Muscle layer of colon (tissue), 2 donors: ENCODE measurements around the gene SLC31A1.
A peak's percentile ranks its signal among the peaks of the same experiment; 100 is the strongest.

Experiments
- H3K27ac ChIP-seq: one replicate; pipeline ENCODE4 v1.7.0; 2013; ENCODE audit warnings: low read depth, mild to moderate bottlenecking, low read length, moderate library complexity
- H3K27me3 ChIP-seq, 2 donors: one replicate each; pipeline ENCODE4 v1.7.0; 2013; ENCODE audit warnings: low read length in 2 of 2, mild to moderate bottlenecking in 2 of 2; ENCODE audit not compliant: insufficient read depth in 2 of 2, control insufficient read depth in 1 of 2
- H3K36me3 ChIP-seq: one replicate; pipeline ENCODE4 v1.7.0; 2013; ENCODE audit warnings: mild to moderate bottlenecking, low read length; ENCODE audit not compliant: insufficient read depth
- H3K4me1 ChIP-seq: one replicate; pipeline ENCODE4 v1.7.0; 2013; ENCODE audit warnings: mild to moderate bottlenecking, low read length; ENCODE audit not compliant: insufficient read depth
- H3K4me3 ChIP-seq, 2 donors: one replicate each; pipeline ENCODE4 v1.7.0; 2013; ENCODE audit warnings: low read length in 2 of 2, low read depth in 1 of 2, mild to moderate bottlenecking in 1 of 2, moderate library complexity in 1 of 2
- H3K9ac ChIP-seq: one replicate; pipeline ENCODE4 v1.7.0; 2013; ENCODE audit warnings: low read length
- H3K9me3 ChIP-seq: one replicate; pipeline ENCODE4 v1.7.0; 2013; ENCODE audit warnings: mild to moderate bottlenecking, low read length
- donor health status: abdominal sarcoma.
- donor health status: Adenocarcinoma of cecum.

The SLC31A1 gene

DNA sequence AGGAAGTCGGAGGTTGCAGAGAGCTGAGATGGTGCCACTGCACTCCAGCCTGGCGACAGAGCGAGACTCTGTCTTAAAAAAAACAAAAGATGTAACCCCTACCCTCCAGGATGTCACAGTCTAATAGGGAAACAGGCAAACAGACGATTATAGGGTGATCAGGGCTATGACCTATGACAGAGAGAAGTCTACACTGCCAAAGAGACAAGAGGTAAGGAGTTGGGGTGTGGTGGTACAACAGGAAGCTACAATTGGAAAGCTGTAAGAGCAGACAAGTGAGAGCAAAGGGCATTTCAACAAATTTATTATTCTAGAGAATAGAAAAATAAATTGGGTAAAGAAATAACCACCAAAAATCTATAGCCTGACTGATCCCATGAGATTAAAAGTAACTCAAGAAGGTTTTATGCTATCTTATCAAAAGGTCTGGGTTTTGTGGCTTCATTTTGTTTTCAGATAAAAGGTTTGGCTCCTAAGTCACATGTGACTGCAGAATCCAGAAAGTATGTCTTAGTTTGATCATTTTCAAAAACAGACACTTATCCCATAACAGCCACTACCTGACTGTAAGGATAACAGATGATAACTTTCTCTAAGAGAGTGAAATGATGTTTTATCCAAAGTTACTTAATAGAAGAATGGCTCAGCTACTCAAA, 46.7 kb downstream of the SLC31A1 start:
- H3K27me3 ChIP-seq = no peaks in the 10 kb centered on the region
- no peaks in the 10 kb centered on the region for H3K9me3 ChIP-seq
- H3K9ac ChIP-seq = no peak overlapping the region
- H3K36me3 ChIP-seq = peaks cover 48% of the 10 kb centered on the region
- H3K4me3 ChIP-seq = no peak overlapping the region
- no peaks in the 10 kb centered on the region for H3K4me1 ChIP-seq
- no peak overlapping the region for H3K27ac ChIP-seq

DNA sequence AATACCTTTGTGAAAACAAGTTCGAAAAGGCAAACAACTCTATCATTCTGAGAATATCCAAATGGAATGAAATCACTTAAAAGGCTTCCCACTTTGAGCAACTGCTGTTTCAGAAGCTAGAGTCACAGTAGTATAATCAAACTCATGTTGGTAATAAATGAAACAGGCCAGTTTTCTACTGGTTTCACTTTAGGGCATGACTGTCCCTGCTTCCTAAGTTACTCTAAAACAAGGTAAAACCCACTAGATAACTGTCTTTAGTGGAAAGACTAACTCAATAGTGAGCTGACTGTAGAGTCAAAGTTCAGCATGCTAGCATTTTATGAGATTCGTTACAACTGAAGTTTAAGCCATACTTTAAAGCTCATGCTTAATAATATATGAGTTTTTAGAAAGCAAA, 48.0 kb downstream of the SLC31A1 start:
- H3K4me3 ChIP-seq = no peak overlapping the region
- no peaks in the 10 kb centered on the region for H3K9me3 ChIP-seq
- H3K27me3 ChIP-seq = no peaks in the 10 kb centered on the region
- H3K36me3 ChIP-seq = peaks cover 52% of the 10 kb centered on the region
- no peak overlapping the region for H3K27ac ChIP-seq
- H3K4me1 ChIP-seq = peaks cover 10% of the 10 kb centered on the region
- no peak overlapping the region for H3K9ac ChIP-seq

DNA sequence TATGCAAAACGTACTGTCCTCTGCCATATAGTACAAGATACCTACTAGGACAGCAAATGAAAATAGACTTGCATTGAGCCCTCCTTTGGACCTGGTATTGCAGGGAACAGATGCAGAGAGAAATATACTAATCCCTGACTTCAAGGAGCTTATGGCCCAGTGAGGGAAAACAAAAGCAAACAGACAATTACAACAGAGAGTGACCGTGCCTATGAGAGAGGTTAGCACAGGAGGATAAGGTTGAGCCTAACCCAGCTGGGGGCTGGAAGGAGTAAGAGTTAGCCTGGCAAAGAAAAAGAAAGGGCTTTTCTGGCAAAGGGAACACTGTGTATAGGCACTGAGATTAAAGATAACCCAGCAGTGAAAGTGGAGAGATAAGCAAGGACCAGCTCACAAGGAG, 48.5 kb downstream of the SLC31A1 start:
- Histone ChIP-seq H3K9me3 (no peaks in the 10 kb centered on the region), H3K4me3 (no peak overlapping the region), H3K4me1 (peaks cover 13% of the 10 kb centered on the region), H3K27ac (no peak overlapping the region), H3K27me3 (no peaks in the 10 kb centered on the region), H3K9ac (no peak overlapping the region), H3K36me3 (peaks cover 52% of the 10 kb centered on the region)

DNA sequence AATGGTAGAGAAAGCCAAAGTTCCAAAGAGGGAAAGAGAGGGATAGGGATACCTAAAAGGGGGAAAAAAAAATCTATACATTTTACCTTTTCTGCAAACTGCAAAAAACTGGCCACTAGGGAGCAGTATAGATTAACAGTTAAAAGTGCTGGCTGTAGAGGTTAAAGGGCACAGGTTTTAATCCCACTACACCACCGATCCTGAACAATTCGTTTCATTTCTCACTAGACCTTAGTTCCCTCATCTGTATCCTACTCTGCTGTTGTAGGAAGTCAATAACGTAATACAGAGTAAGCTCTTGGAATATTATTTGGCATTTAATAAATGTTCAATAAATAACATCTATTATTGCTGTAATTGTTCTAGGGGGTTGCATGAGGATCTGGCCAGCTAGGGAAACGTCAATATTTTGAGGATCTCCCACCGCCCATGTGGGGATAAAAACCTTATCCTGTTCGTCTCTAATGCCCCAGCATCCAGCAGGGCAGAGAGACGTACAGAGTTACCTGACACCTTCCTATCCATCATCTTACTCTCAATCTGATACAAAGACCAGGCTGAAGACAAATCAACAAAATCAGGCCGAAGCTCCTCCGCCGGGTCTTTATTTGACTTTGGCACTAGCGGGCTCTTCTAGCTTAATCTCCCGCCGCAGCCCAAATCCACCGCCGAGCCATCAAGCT, 53.3 kb downstream of the SLC31A1 start:
- Histone ChIP-seq H3K9ac (peak overlapping the region; percentile 71), H3K9me3 (no peaks in the 10 kb centered on the region), H3K4me1 (peaks cover 19% of the 10 kb centered on the region), H3K36me3 (peaks cover 54% of the 10 kb centered on the region), H3K4me3 (peak overlapping the region; percentile 25 to 79), H3K27ac (peak overlapping the region; percentile 59), H3K27me3 (no peaks in the 10 kb centered on the region)

DNA sequence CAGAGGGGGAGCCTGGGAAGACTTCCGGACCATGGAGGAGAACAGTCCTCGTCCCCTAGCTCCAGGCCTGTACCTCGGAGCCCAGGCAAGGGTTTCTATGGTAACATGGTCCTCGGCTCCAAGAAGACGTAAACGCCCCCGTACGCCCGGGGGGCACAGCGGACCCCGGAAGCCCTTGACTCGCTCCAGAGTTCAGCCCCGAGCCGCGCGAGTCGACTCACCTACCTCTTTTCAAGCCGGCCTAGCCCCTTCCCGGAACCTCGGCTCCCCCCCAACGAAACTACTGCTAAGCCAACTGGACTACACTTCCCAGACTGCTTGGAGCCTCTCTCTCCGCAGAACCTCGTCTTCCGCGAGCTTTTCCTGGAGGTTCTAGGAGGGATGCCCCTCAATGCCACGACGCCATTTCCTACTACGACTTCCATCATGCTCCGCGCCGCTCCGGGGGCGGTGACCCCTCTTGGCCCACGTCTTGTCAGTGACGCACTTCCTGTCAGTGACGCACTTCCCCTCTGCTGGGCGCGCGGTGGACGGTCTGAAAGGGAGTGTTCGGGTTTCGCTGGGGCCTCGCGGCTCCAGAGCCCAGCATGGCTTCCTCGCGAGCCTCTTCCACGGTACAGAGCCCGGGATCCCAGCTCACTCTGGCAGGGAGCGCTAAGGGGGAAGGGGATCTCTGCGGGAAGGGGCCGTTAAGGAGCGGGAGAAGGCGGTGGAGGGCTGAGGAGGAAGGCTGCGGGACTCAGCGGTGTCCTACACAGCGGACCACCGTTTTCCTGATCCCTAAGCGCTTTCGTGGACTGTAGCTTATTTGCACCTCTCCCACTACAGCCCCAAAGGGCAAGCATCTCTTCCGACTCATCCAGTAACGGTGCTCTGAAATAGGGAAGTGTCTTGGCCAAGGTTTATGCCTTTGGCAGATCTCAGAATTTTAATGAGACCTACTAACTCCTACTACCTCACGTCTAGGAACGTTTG, 54.1 kb downstream of the SLC31A1 start, which contains the start of the genes CDC26 and PRPF4:
TSS of gene CDC26 (minus strand) at position 416 of the 975 bp plus-strand sequence. CDS start 3,065 bp downstream, outside the sequence.
TSS of gene PRPF4 (plus strand) at position 502 of the 975 bp plus-strand sequence. CDS start at position 588, 86 bp downstream.
- peak within 1 kb of the TSS; percentile 80 for H3K9ac ChIP-seq
- peak within 1 kb of the TSS; percentile 63 to 79 for H3K4me3 ChIP-seq
- peaks cover 19% of the 10 kb centered on the region for H3K4me1 ChIP-seq
- no peaks in the 10 kb centered on the region for H3K27me3 ChIP-seq
- peak within 1 kb of the TSS; percentile 59 for H3K27ac ChIP-seq
- H3K9me3 ChIP-seq = no peaks in the 10 kb centered on the region
- H3K36me3 ChIP-seq = peaks cover 55% of the 10 kb centered on the region

DNA sequence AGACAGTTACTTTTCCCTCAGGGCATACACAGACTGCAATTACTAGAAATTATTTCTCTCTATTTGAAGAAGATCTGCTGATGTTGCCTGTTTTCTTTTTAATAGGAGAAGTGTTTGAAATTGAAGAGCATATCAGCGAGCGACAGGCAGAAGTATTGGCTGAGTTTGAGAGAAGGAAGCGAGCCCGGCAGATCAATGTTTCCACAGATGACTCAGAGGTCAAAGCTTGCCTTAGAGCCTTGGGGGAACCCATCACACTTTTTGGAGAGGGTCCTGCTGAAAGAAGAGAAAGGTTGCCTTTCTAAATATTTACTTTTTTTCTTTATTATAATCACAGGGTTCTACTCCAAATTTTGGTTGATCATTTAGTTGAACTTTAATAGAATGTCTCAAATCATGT, 57.5 kb downstream of the SLC31A1 start:
- Histone ChIP-seq H3K36me3 (peaks cover 57% of the 10 kb centered on the region), H3K4me3 (no peak overlapping the region), H3K9ac (no peak overlapping the region), H3K27me3 (no peaks in the 10 kb centered on the region), H3K4me1 (peaks cover 15% of the 10 kb centered on the region), H3K27ac (no peak overlapping the region), H3K9me3 (no peaks in the 10 kb centered on the region)

DNA sequence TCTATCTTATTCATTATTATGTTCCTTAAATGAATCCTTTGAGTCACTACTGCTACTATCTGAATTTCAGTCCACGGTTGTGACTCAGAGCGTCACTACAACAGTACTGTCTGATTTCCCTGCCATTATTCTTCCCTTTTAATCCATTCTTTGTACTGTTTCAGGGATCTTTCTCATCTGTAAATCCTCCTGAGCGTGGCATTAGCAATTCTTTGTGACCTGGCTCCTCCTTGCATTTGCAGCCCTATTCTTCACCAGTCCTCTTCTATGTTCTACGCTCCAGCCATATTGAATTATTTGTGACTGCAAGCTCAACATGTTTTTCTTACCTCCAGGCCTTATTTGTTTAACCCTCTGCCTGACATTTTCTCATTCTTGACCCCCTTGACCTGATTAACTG, 60.0 kb downstream of the SLC31A1 start:
- Histone ChIP-seq H3K4me1 (peaks cover 2% of the 10 kb centered on the region), H3K9ac (no peak overlapping the region), H3K27ac (no peak overlapping the region), H3K9me3 (no peaks in the 10 kb centered on the region), H3K27me3 (no peaks in the 10 kb centered on the region), H3K4me3 (no peak overlapping the region), H3K36me3 (peaks cover 76% of the 10 kb centered on the region)

DNA sequence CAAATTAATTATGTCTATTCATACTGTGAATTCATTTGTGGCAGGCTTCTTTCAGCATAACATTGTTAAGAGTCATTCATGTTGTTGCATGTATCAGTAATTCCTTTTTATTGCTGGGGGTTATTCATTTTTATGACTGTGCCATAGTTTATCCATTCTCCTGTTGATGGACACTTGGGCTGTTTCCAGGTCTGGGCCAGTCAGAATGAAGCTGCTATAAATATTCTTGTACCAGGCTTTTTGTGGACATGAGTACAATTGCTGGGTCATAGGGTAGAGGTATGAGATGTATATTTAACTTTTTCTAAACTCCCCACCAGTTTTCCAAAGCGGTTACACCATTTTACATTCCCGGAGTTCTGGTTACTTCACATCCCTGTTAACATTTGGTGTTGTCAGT, 67.7 kb downstream of the SLC31A1 start:
- H3K9me3 ChIP-seq = no peaks in the 10 kb centered on the region
- H3K4me3 ChIP-seq = no peak overlapping the region
- no peaks in the 10 kb centered on the region for H3K27me3 ChIP-seq
- no peaks in the 10 kb centered on the region for H3K4me1 ChIP-seq
- no peak overlapping the region for H3K9ac ChIP-seq
- no peak overlapping the region for H3K27ac ChIP-seq
- peaks cover 75% of the 10 kb centered on the region for H3K36me3 ChIP-seq

DNA sequence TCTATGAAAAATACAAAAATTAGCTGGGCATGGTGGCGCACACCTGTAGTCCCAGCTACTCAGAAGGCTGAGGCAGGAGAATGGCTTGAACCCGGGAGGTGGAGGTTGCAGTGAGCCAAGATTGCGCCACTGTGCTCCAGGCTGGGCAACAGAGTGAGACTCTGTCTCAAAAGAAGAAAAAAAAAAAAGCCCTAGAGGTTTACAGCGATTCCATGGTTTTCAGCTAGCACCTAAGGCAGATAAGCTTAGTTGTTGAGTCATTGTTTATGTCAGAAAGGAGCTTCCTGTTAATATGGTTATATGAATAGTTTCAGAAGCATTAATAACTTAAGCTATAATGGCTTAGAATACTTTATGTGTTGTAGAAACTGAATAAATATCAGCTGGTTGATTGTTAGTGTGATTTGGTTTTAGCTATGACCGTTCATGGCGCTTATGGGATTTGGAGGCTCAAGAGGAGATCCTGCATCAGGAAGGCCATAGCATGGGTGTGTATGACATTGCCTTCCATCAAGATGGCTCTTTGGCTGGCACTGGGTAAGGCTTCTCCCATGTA, 68.8 kb downstream of the SLC31A1 start:
- H3K9ac ChIP-seq = no peak overlapping the region
- no peak overlapping the region for H3K27ac ChIP-seq
- peaks cover 66% of the 10 kb centered on the region for H3K36me3 ChIP-seq
- no peaks in the 10 kb centered on the region for H3K4me1 ChIP-seq
- H3K27me3 ChIP-seq = no peaks in the 10 kb centered on the region
- no peak overlapping the region for H3K4me3 ChIP-seq
- H3K9me3 ChIP-seq = no peaks in the 10 kb centered on the region

DNA sequence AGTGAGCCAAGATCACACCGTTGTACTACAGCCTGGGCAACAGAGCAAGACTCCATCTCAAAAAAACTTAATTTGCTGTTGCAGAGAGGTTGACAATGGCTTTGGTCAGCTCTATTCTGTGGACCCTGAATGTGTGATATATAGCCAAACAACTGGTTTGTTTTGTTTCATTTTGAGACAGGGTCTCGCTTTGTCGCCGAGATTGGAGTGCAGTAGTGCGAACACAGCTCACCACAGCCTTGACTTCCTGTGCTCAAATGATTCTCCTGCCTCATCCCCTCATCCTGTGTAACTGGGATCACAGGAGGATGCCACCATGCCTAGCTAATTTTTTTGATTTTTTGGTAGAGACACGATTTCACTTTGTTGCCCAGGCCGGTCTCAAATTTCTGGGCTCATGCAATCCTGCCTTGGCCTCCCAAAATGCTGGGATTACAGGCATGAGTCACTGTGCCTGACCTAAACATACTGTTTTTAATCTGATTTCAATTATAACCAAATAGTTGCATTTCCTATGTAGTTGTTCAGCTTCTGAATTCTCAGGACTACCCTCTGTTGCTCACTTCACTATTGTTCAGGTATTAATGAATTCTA, 72.0 kb downstream of the SLC31A1 start:
- Histone ChIP-seq H3K27me3 (no peaks in the 10 kb centered on the region), H3K27ac (no peak overlapping the region), H3K4me1 (no peaks in the 10 kb centered on the region), H3K9me3 (no peaks in the 10 kb centered on the region), H3K4me3 (no peak overlapping the region), H3K9ac (no peak overlapping the region), H3K36me3 (peaks cover 40% of the 10 kb centered on the region)
